HepG2 (cell line): ENCODE measurements around the gene CCNH. TPM values are rescaled to one million over a fixed set of nuclear protein-coding genes. Genes with fewer than 3 reads are reported as not detected.

Source experiments
- ATF7 ChIP-seq, 2 experiments: fragments of 450-650 bp in 1 of 2; sonication (generic) in 1 of 2; formaldehyde crosslinking in 1 of 2; IDR thresholded peaks; 2 replicates each; pipeline versions ENCODE4 v1.4.0 to v1.6.1; 2016 to 2020; ENCODE audit warnings: antibody characterized with exemption in 1 of 2, mild to moderate bottlenecking in 1 of 2, missing genetic modification reagents in 1 of 2
- EP300 ChIP-seq, 3 experiments: sonication (generic) in 1 of 3; formaldehyde crosslinking in 1 of 3; IDR thresholded peaks; 2 replicates each; pipeline versions ENCODE4 v1.5.1 to v1.6.1; 2011 to 2020; ENCODE audit warnings: low read depth in 2 of 3, low read length in 2 of 3, borderline replicate concordance in 1 of 3, improper control_type of control experiment in 1 of 3, mild to moderate bottlenecking in 1 of 3, missing genetic modification reagents in 1 of 3, moderate library complexity in 1 of 3
- ERF ChIP-seq: IDR thresholded peaks from 2 replicates; pipeline ENCODE4 v1.6.1; 2018; ENCODE audit warnings: missing biosample characterization, missing genetic modification reagents
- GATAD1 ChIP-seq: IDR thresholded peaks from 2 replicates; pipeline ENCODE4 v1.6.1; 2016; ENCODE audit warnings: missing genetic modification reagents, missing compliant biosample characterization
- HDAC2 ChIP-seq: sonication (generic); formaldehyde crosslinking; IDR thresholded peaks from 2 replicates; pipeline ENCODE4 v1.4.0; 2020; ENCODE audit warnings: missing genetic modification reagents
- MLXIP ChIP-seq: sonication (generic); formaldehyde crosslinking; IDR thresholded peaks from 2 replicates; pipeline ENCODE4 v1.9.0; 2021; ENCODE audit warnings: missing genetic modification reagents, borderline replicate concordance
- NR2F2 ChIP-seq: IDR thresholded peaks from 2 replicates; pipeline ENCODE4 v1.6.1; 2012; ENCODE audit warnings: low read depth, inconsistent platforms, borderline replicate concordance
- PAX8 ChIP-seq: sonication (generic); formaldehyde crosslinking; IDR thresholded peaks from 2 replicates; pipeline ENCODE4 v1.8.0; 2022; ENCODE audit warnings: mild to moderate bottlenecking, missing genetic modification reagents, borderline replicate concordance
- RFX5 ChIP-seq: IDR thresholded peaks from 2 replicates; pipeline ENCODE4 v1.6.1; 2011; ENCODE audit warnings: low read depth, low read length, improper control_type of control experiment
- RNF2 ChIP-seq: fragments of 450-650 bp; conservative IDR thresholded peaks from 2 replicates; pipeline ENCODE4 v1.6.1; 2016; ENCODE audit warnings: low read depth
- SIN3A ChIP-seq: IDR thresholded peaks from 2 replicates; pipeline ENCODE4 v1.6.1; 2011; ENCODE audit warnings: low read depth, mild to moderate bottlenecking, control low read depth, low read length, borderline replicate concordance
- TBX2 ChIP-seq: sonication (generic); formaldehyde crosslinking; IDR thresholded peaks from 2 replicates; pipeline ENCODE4 v1.5.0; 2020; ENCODE audit warnings: missing genetic modification reagents, mild to moderate bottlenecking, borderline replicate concordance
- ZBTB7B ChIP-seq: sonication (generic); formaldehyde crosslinking; IDR thresholded peaks from 2 replicates; pipeline ENCODE4 v1.4.0; 2020; ENCODE audit warnings: missing genetic modification reagents
- ZKSCAN1 ChIP-seq: fragments of 150-350 bp; IDR thresholded peaks from 2 replicates; pipeline ENCODE4 v1.6.1; 2014; ENCODE audit warnings: low read length
- ZMYM4 ChIP-seq: sonication (generic); formaldehyde crosslinking; IDR thresholded peaks from 2 replicates; pipeline ENCODE4 v1.8.1; 2023; ENCODE audit warnings: mild to moderate bottlenecking, missing genetic modification reagents
- ZNF296 ChIP-seq: sonication (generic); formaldehyde crosslinking; conservative IDR thresholded peaks from 2 replicates; pipeline ENCODE4 v1.5.0; 2020; ENCODE audit warnings: mild to moderate bottlenecking, missing genetic modification reagents
- ZNF574 ChIP-seq: sonication (generic); formaldehyde crosslinking; IDR thresholded peaks from 2 replicates; pipeline ENCODE4 v1.4.0; 2020; ENCODE audit warnings: missing genetic modification reagents
- ZNF891 ChIP-seq: sonication (generic); formaldehyde crosslinking; IDR thresholded peaks from 2 replicates; pipeline ENCODE4 v1.5.0; 2020; ENCODE audit warnings: mild to moderate bottlenecking, missing genetic modification reagents
- polyA plus RNA-seq, 8 experiments: library from polyadenylated mRNA; depleted of rRNA in 3 of 8; stranded (reverse) in 7 of 8; unstranded in 1 of 8; fragments of >200 nt; fragmentation: Illumina TruSeq in 4 of 8; extraction: Trizol in 4 of 8; gene quantifications; 2 replicates each; pipeline versions ENCODE4 v1.2.1 to v1.2.3, GENCODE V29; 2011 to 2016; ENCODE audit warnings: low read depth in 4 of 8, missing spikeins in 1 of 8, mixed read lengths in 1 of 8; ENCODE audit not compliant: insufficient read depth in 1 of 8
- total RNA-seq, 5 experiments: library from RNA; depleted of rRNA; stranded (reverse); fragments of >200 nt; fragmentation: Illumina TruSeq; extraction: Trizol; gene quantifications; 2 replicates each; pipeline ENCODE4 v1.2.3, GENCODE V29; 2016; ENCODE audit warnings: low read depth in 1 of 5
- TF ChIP-seq, protein P1 (sequence below): sonication (generic); formaldehyde crosslinking; IDR thresholded peaks from 2 replicates; pipeline ENCODE4 v1.9.0; 2021; ENCODE audit warnings: missing genetic modification reagents, borderline replicate concordance
- TF ChIP-seq, protein P2 (sequence below): IDR thresholded peaks from 2 replicates; pipeline ENCODE4 v1.6.1; 2016; ENCODE audit warnings: mild to moderate bottlenecking, missing biosample characterization, missing genetic modification reagents

The CCNH gene
- total and polyA plus RNA-seq, 2 of the 13 experiments (the other 11 are each of a cell fraction or from before 2014, with no cell fraction given) = 42.5 to 94.3 TPM

- TF ChIP-seq MLXIP (CRISPR knock-in tag) = no peak
- TF ChIP-seq ATF7 (IDR thresholded peaks at IDR 0.05) = no peak
- no peak for TF ChIP-seq ATF7 (CRISPR knock-in tag; IDR thresholded peaks at IDR 0.05)
- no peak for TF ChIP-seq PAX8
- TF ChIP-seq ZBTB7B = peak; percentile 61; the same call in 1 of the 2 replicates
- TF ChIP-seq NR2F2 = no peak
- TF ChIP-seq, protein P1, sequence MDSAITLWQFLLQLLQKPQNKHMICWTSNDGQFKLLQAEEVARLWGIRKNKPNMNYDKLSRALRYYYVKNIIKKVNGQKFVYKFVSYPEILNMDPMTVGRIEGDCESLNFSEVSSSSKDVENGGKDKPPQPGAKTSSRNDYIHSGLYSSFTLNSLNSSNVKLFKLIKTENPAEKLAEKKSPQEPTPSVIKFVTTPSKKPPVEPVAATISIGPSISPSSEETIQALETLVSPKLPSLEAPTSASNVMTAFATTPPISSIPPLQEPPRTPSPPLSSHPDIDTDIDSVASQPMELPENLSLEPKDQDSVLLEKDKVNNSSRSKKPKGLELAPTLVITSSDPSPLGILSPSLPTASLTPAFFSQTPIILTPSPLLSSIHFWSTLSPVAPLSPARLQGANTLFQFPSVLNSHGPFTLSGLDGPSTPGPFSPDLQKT (CRISPR knock-in tag) = no peak
- TF ChIP-seq, protein P2, sequence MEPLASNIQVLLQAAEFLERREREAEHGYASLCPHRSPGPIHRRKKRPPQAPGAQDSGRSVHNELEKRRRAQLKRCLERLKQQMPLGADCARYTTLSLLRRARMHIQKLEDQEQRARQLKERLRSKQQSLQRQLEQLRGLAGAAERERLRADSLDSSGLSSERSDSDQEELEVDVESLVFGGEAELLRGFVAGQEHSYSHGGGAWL (CRISPR knock-in tag) = no peak
- peak; percentile 39 for TF ChIP-seq RFX5
- peak; percentile 82 for TF ChIP-seq ZNF574 (CRISPR knock-in tag)
- peak; percentile 97 for TF ChIP-seq ZMYM4 (CRISPR knock-in tag)
- no peak for TF ChIP-seq ZNF296 (CRISPR knock-in tag)
- no peak for TF ChIP-seq ZNF891 (CRISPR knock-in tag)
- no peak for TF ChIP-seq RNF2
- peak; percentile 76 for TF ChIP-seq HDAC2 (CRISPR knock-in tag)
- TF ChIP-seq TBX2 (CRISPR knock-in tag) = 0 out of 2 replicates have a peak, but pooled peaks have one; percentile 23
- TF ChIP-seq GATAD1 = peak; percentile 92
- TF ChIP-seq EP300 (IDR thresholded peaks at IDR 0.05; ENCODE audit: low read depth in 2 of 2, low read length in 2 of 2) = no peak
- no peak for TF ChIP-seq EP300 (CRISPR knock-in tag; IDR thresholded peaks at IDR 0.05; ENCODE audit: borderline replicate concordance)
- peak; percentile 62; the same call in 1 of the 2 replicates for TF ChIP-seq ERF (CRISPR knock-in tag)
- TF ChIP-seq SIN3A = peak; percentile 69; the same call in 1 of the 2 replicates
- TF ChIP-seq ZKSCAN1 = no peak
Observed at GRCh38 chr5:87412630-87413342, at the start of gene CCNH (continued).
